Aorta (tissue), 5 donors: ENCODE data around the gene CELF4. TPM values are rescaled to one million over a fixed set of nuclear protein-coding genes. Genes with fewer than 3 reads are reported as not detected.

ENCODE experiments used
- ATAC-seq: fragments of 200-7000 bp; cut with Tn5 transposase; one replicate; pipeline ENCODE4 v1.9.1; 2022; ENCODE audit warnings: moderate library complexity; ENCODE audit not compliant: low FRiP score
- DNase-seq, 2 donors: peaks; one replicate each; pipeline ENCODE4 v3.0.0-alpha.2; 2020
- H3K27ac ChIP-seq, 2 donors: one replicate each; pipeline ENCODE4 v1.5.1; 2013; ENCODE audit warnings: low read length in 2 of 2, mild to moderate bottlenecking in 2 of 2, moderate library complexity in 2 of 2, control low read depth in 1 of 2, inconsistent platforms in 1 of 2, low read depth in 1 of 2
- H3K27me3 ChIP-seq, 2 donors: one replicate each; pipeline ENCODE4 v1.6.1; 2013; ENCODE audit warnings: control low read depth in 1 of 2, low read length in 1 of 2, mild to moderate bottlenecking in 1 of 2, moderate library complexity in 1 of 2; ENCODE audit not compliant: insufficient read depth in 2 of 2, control insufficient read depth in 1 of 2
- H3K36me3 ChIP-seq, 2 donors: one replicate each; pipeline ENCODE4 v1.6.1; 2013; ENCODE audit warnings: control low read depth in 1 of 2, low read length in 1 of 2, mild to moderate bottlenecking in 1 of 2; ENCODE audit not compliant: insufficient read depth in 2 of 2, control insufficient read depth in 1 of 2
- H3K4me1 ChIP-seq, 2 donors: one replicate each; pipeline ENCODE4 v1.6.1; 2013; ENCODE audit warnings: low read length in 2 of 2, control low read depth in 1 of 2, mild to moderate bottlenecking in 1 of 2, moderate library complexity in 1 of 2; ENCODE audit not compliant: insufficient read depth in 2 of 2, control insufficient read depth in 1 of 2
- H3K4me3 ChIP-seq, 2 donors: one replicate each; pipeline ENCODE4 v1.5.1; 2013; ENCODE audit warnings: low read length in 2 of 2, control low read depth in 1 of 2, mild to moderate bottlenecking in 1 of 2
- H3K9me3 ChIP-seq: one replicate; pipeline ENCODE4 v1.6.1; 2013; ENCODE audit warnings: mild to moderate bottlenecking, low read length; ENCODE audit not compliant: control insufficient read depth
- WGBS, 2 donors: extraction: QIAGEN DNeasy Blood & Tissue Kit; methylation state at CpG; one replicate each; pipeline ENCODE4 v1.1.7; 2013; 5-methylcytosine and 5-hydroxymethylcytosine counted together
- intact Hi-C, 2 donors: fragments of 100-400 bp; cut with DNase I; formaldehyde crosslinking; loops; one replicate each; pipeline versions ENCODE4 v1.14.2 to v1.15.0; 2022
- polyA plus RNA-seq, 2 donors: library from polyadenylated mRNA; stranded (reverse); fragments of 200-250 nt; gene quantifications; one replicate each; pipeline ENCODE4 v1.2.3, GENCODE V29; 2013
- total RNA-seq, 2 donors: library from RNA; stranded (reverse); fragmentation: NEBNext Ultra II Directional; extraction: Animal tissue kit (Norgen Biotek cat#: 25700); gene quantifications; one replicate each; pipeline ENCODE4 v1.2.1, GENCODE V29; 2021
- donor health status: healthy with polysubstance abuse.
- donor health status: Bipolar disorder and iron deficiency.
- donor health status: DM: no; HTN: no; CAD: no.
- donor health status: DM: no; HTN: no; CAD: no.
- donor health status: DM: yes; HTN: yes; CAD: no.

The CELF4 gene
- total and polyA plus RNA-seq, 4 donors = 0.51 TPM; not detected in 3

- 54 to 57% methylated on average over 8 of the region's 8 CpGs for WGBS, 2 donors
- intact Hi-C loops = no loop called here
- ATAC-seq (no peak), DNase-seq (no peak)
- H3K27ac ChIP-seq = no peak overlapping the region
- H3K4me1 ChIP-seq = no peaks in the 10 kb centered on the region
- no peaks in the 10 kb centered on the region for H3K36me3 ChIP-seq
- no peaks in the 10 kb centered on the region for H3K27me3 ChIP-seq
- H3K9me3 ChIP-seq = no peaks in the 10 kb centered on the region
- no peak overlapping the region for H3K4me3 ChIP-seq
Measured at GRCh38 chr18:37457753-37458152, 107.8 kb downstream of the CELF4 start.

GRCh38 chr18:37457341-37457740 lies 108.3 kb downstream of the CELF4 start:
- intact Hi-C loops = no loop called here
- H3K27ac ChIP-seq = no peak overlapping the region
- WGBS, 2 donors = 69 to 72% methylated on average over 3 of the region's 3 CpGs
- no peak overlapping the region for H3K4me3 ChIP-seq
- no peaks in the 10 kb centered on the region for H3K9me3 ChIP-seq
- H3K4me1 ChIP-seq = no peaks in the 10 kb centered on the region
- no peaks in the 10 kb centered on the region for H3K36me3 ChIP-seq
- DNase-seq = no peak
- ATAC-seq = no peak
- no peaks in the 10 kb centered on the region for H3K27me3 ChIP-seq

- DNase-seq = no peak
- H3K27ac ChIP-seq = no peak overlapping the region
- 90 to 95% methylated on average over 5 of the region's 5 CpGs for WGBS, 2 donors
- H3K4me1 ChIP-seq = no peaks in the 10 kb centered on the region
- ATAC-seq = no peak
- no peaks in the 10 kb centered on the region for H3K27me3 ChIP-seq
- H3K36me3 ChIP-seq = no peaks in the 10 kb centered on the region
- intact Hi-C loops = no loop called here
- H3K9me3 ChIP-seq = no peaks in the 10 kb centered on the region
- H3K4me3 ChIP-seq = no peak overlapping the region
Measured at GRCh38 chr18:37456873-37457272, 108.7 kb downstream of the CELF4 start.

- Histone ChIP-seq H3K27ac (no peak overlapping the region), H3K27me3 (no peaks in the 10 kb centered on the region), H3K4me1 (no peaks in the 10 kb centered on the region), H3K9me3 (no peaks in the 10 kb centered on the region), H3K36me3 (no peaks in the 10 kb centered on the region), H3K4me3 (no peak overlapping the region)
- no peak for DNase-seq
- intact Hi-C loops = no loop called here
- 90 to 92% methylated on average over 5 of the region's 5 CpGs for WGBS, 2 donors
- ATAC-seq = no peak
Measured at GRCh38 chr18:37456395-37456794, 109.2 kb downstream of the CELF4 start.

- intact Hi-C loops = no loop called here
- Histone ChIP-seq H3K27ac (no peak overlapping the region), H3K4me1 (no peaks in the 10 kb centered on the region), H3K36me3 (no peaks in the 10 kb centered on the region), H3K27me3 (no peaks in the 10 kb centered on the region), H3K4me3 (no peak overlapping the region), H3K9me3 (no peaks in the 10 kb centered on the region)
- 83 to 87% methylated on average over 3 of the region's 3 CpGs for WGBS, 2 donors
- no peak for ATAC-seq
- DNase-seq = no peak
Measured at GRCh38 chr18:37453752-37454151, 111.8 kb downstream of the CELF4 start.

- 21 to 26% methylated on average over 4 of the region's 4 CpGs for WGBS, 2 donors
- no peak for ATAC-seq
Measured at GRCh38 chr18:37452682-37453385, 112.8 kb downstream of the CELF4 start.

GRCh38 chr18:37452015-37452414 lies 113.6 kb downstream of the CELF4 start:
- Histone ChIP-seq H3K4me3 (no peak overlapping the region), H3K9me3 (no peaks in the 10 kb centered on the region), H3K27me3 (no peaks in the 10 kb centered on the region), H3K4me1 (no peaks in the 10 kb centered on the region), H3K27ac (no peak overlapping the region), H3K36me3 (no peaks in the 10 kb centered on the region)
- WGBS, 2 donors = 92 to 93% methylated on average over 6 of the region's 6 CpGs
- intact Hi-C loops = no loop called here
- DNase-seq (no peak), ATAC-seq (no peak)

More at GRCh38 chr18:37452682-37453385, 112.8 kb downstream of the CELF4 start:
- no peaks in the 10 kb centered on the region for H3K4me1 ChIP-seq
- H3K27ac ChIP-seq = no peak overlapping the region
- H3K4me3 ChIP-seq = no peak overlapping the region
- intact Hi-C loops = no loop called here
- H3K9me3 ChIP-seq = no peaks in the 10 kb centered on the region
- no peak for DNase-seq
- H3K36me3 ChIP-seq = no peaks in the 10 kb centered on the region
- no peaks in the 10 kb centered on the region for H3K27me3 ChIP-seq

- H3K4me1 ChIP-seq = no peaks in the 10 kb centered on the region
- 96% methylated on average over 14 of the region's 14 CpGs for WGBS, 2 donors
- no peak for DNase-seq
- no peak overlapping the region for H3K4me3 ChIP-seq
- H3K27me3 ChIP-seq = no peaks in the 10 kb centered on the region
- intact Hi-C loops = no loop called here
- no peak for ATAC-seq
- no peaks in the 10 kb centered on the region for H3K9me3 ChIP-seq
- H3K27ac ChIP-seq = no peak overlapping the region
- H3K36me3 ChIP-seq = no peaks in the 10 kb centered on the region
Measured at GRCh38 chr18:37451239-37451825, 114.3 kb downstream of the CELF4 start.

- WGBS, 2 donors = 60 to 65% methylated on average over 12 of the region's 12 CpGs
- no peak overlapping the region for H3K4me3 ChIP-seq
- no peak overlapping the region for H3K27ac ChIP-seq
- intact Hi-C loops = no loop called here
- H3K36me3 ChIP-seq = no peaks in the 10 kb centered on the region
- DNase-seq = no peak
- H3K4me1 ChIP-seq = no peaks in the 10 kb centered on the region
- no peaks in the 10 kb centered on the region for H3K9me3 ChIP-seq
- ATAC-seq = no peak
- no peaks in the 10 kb centered on the region for H3K27me3 ChIP-seq
Measured at GRCh38 chr18:37450434-37451132, 115.0 kb downstream of the CELF4 start.
